Stimulated activated CD4-positive, alpha-beta T cell treated with anti-CD3 and anti-CD28 coated beads, TNF-alpha, amount 100 ng/mL, for 48 hours (primary cell): ENCODE results near the gene YBEY.
"Not testable (repeated sequence)": the region's sequence is repeated elsewhere in the genome, so short reads cannot be mapped to it uniquely, and the experiment has no call there.

Experiments used
- DNase-seq, 3 donors: peaks; one replicate each; pipeline ENCODE4 v3.0.0-alpha.2; 2020; ENCODE audit warnings: low read depth in 3 of 3

YBEY gene

GRCh38 chr21:46304437-46304836 lies 18.3 kb downstream of the YBEY start:
- DNase-seq: no peak

GRCh38 chr21:46304955-46305354 lies 18.8 kb downstream of the YBEY start:
- DNase-seq: no peak

GRCh38 chr21:46307625-46308024 lies 21.5 kb downstream of the YBEY start:
- no peak for DNase-seq

DNA sequence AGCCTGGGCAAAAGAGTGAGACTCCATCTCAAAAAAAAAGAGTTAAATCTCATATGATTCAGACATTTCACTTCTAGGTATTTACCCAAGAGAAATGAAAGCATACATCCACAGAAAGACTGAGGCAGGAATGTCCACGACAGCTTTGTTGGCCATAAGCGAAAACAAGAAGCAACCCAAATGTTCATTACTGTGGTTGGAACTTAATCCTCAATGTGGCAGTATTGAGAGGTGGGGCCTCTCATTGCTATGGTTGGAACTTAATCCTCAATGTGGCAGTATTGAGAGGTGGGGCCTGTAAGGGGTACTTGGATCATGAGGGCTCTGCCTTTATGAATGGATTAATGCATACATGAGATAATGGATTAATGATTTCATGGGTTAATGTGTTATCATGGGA lies 22.3 kb downstream of the YBEY start:
- DNase-seq: no peak

DNA sequence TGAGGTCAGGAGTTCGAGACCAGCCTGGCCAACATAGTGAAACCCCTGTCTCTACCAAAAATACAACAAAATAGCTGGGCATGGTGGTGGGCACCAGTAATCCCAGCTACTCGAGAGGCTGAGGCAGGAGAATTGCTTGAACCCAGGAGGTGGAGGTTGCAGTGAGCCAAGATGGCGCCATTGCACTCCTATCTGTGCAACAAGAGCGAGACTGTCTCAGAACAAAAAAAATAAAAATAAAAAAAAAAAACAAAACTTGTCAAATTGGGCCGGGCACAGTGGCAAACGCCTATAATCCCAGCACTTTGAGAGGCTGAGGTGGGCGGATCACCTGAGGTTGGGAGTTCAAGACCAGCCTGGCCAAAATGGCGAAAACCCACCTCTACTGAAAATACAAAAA lies 24.1 kb downstream of the YBEY start:
- DNase-seq: not testable (repeated sequence)

- no peak for DNase-seq
Measured at GRCh38 chr21:46311568-46311967, 25.4 kb downstream of the YBEY start.

GRCh38 chr21:46312949-46313348 lies 26.8 kb downstream of the YBEY start:
- DNase-seq: no peak

DNA sequence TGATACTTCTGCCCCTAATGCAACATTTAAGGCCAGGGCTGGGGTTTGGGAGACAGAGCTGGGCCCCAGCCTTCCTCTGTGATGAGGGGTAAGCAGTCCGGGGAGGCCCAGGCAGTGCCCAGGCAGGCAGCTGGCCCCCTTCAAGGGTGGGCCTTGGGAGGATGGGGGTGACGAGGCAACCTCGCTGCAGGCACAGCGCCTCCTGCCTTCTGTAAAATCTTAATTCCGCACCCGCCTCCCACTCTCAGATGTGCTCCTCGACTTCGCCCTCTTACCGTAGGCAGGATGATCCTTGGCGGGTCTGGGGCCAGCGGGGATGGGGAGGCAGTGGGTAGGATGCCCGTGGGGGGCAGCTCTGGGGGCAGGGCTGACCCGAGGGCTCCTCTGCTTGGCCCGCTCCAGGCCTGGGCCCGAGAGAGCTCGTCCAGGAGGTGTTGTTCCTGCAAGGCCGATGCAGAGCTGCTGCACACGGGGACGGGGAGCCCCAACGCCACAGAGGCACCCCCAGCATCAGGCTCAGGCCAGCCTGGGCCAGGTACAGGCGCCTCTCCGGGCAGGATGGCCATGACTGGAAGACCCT lies 28.4 kb downstream of the YBEY start:
- no peak for DNase-seq

- DNase-seq: no peak
Measured at GRCh38 chr21:46316708-46317324, 30.7 kb downstream of the YBEY start.

- DNase-seq: no peak
Measured at GRCh38 chr21:46317710-46318463, 31.7 kb downstream of the YBEY start.

- DNase-seq: no peak
Measured at GRCh38 chr21:46318464-46318845, 32.3 kb downstream of the YBEY start.

- DNase-seq: no peak
Measured at GRCh38 chr21:46319186-46319585, 33.0 kb downstream of the YBEY start.

DNA sequence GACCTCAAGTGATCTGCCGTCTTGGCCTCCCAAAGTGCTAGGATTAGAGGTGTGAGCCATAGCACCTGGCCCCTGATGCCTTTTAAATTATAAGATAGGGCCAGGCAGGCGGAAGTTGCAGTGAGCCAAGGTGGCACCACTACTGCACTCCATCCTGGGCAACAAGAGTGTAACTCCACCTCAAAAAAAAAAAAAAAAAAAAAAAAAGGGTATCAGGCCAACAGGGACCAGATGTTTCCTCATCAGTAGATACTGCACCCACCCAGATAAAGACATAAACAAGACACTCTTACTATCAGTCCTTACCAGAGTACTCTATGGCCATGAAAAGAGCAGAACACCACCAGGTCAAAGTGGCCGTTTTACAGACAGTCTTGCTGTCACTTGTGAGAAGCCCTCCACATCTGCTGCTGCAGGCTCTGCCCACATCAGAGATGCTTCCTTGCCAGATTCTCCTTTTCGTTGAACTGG lies 34.2 kb downstream of the YBEY start:
- DNase-seq: no peak

GRCh38 chr21:46322351-46323226 lies 36.4 kb downstream of the YBEY start:
- DNase-seq: peak in 2 of 3 donors; percentile 7 to 17

DNA sequence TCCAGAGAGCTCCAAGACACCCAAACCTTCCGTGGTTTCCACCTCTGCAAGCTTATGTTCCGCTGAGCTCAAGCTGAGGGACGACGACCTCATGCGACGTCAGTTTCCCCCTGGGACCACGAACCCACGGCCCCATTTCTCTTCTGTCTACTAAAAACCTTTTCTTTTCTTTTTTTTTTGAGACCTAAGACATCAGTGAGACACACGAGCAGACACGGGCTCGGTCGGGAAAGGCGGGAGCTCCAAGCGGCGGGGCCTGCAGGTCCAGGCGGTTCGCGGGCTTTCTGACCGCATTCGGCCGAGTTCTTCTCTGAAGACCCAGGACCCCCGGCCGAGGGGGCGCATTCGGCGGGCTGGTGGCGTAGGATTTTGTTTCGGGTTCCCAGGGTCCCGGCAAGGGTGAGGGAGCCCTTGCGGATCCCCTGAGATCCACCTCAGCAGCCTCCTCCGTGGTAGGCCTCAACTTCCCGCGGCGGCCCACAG lies 37.1 kb downstream of the YBEY start:
- DNase-seq: peak in 1 of 3 donors; percentile 19

DNA sequence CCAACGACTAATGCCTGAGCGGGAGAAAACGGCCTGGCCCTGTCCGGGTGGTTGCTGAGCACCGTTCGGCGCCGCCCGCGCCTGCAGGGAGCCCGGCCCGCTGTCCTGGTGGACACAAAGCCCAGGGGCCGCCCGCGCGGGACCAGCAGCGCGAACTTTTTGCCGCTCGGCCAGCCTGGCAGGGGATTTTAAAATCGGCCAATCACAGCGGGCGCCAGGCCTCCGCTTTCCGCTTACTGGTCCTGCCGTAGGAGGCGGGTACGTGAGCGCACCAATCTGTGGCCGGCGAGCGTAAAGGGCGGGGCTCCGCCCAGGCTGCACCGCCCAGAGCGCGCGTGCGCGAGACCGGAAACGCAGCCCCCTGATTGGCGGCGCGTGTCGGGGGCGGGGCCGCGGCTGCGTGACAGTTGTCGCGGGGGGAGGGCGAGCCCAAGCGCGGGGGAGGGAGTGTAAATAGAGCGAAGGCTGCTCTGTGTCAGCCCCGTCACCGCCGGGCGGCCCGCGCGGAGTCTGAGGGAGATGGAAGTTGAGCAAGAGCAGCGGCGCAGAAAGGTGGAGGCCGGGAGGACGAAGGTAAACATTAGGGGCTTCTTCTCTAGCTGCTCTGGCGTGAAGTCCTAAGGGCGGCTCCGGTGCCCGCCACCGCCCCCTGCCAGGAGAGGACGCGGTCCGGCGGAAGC lies 37.7 kb downstream of the YBEY start, which contains the start of the genes C21orf58 and PCNT:
TSS of gene C21orf58 (minus strand) at position 161 of the 680 bp plus-strand sequence. CDS start 1,132 bp downstream, outside the sequence.
TSS of gene PCNT (plus strand) at position 447 of the 680 bp plus-strand sequence. CDS start at position 520, 73 bp downstream.
- DNase-seq: peak; percentile 94 to 96 (median 96)

- DNase-seq: peak; percentile 70 to 89 (median 80)
Measured at GRCh38 chr21:46324390-46325072, 38.4 kb downstream of the YBEY start.

DNA sequence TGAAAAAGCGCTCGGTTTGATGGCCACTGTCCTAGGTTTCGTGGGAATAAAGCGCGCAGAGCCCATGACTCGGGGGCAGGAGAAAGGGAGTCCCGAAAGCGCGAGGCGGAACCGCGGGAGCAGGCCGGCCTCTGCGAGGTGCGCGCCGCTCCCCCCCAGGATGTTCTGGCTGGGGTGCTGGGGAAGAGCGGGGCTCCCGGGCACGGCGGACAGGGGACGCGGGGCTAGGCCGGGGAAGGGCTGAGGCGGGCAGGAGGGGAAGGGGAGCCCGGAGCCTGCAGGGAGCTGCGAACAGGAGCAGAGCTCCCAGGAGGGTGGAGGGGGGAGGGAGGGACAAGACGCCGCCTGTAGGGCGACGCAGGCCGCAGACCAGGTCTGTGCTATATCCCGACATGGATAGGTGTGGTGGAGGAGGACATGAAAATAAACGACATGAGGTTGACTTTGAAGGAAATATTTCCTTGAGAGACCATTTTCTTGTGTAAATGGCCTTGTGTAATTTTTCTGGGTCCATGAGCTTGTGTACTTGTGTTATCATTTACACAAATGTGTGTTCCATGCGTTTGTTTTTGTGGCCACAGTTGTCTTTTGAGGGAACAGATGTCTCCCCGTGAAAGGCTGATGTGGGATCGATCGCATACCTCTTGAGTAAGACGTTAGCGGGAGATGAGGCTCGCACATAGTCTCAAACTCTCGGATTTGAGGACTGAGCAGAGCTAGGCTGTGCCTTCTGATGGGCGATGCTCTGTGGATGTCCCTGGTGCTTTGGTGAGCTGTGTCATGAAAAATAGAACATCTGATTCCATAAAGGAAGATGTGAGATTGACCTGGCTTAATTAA lies 39.2 kb downstream of the YBEY start:
- peak in 2 of 3 donors; percentile 14 to 28 for DNase-seq

- DNase-seq: no peak
Measured at GRCh38 chr21:46326110-46326703, 40.1 kb downstream of the YBEY start.
